Stimulated activated CD8-positive, alpha-beta memory T cell treated with anti-CD3 and anti-CD28 coated beads, Interleukin-7, amount 100 ng/mL, for 4 hours (primary cell): ENCODE measurements around the gene FERMT2.
"Not testable (repeated sequence)": the region's sequence is repeated elsewhere in the genome, so short reads cannot be mapped to it uniquely, and the experiment has no call there.

Experiments
- DNase-seq, 2 donors: peaks; one replicate each; pipeline ENCODE4 v3.0.0-alpha.2; 2020; ENCODE audit warnings: low read depth in 2 of 2

FERMT2 gene

DNA sequence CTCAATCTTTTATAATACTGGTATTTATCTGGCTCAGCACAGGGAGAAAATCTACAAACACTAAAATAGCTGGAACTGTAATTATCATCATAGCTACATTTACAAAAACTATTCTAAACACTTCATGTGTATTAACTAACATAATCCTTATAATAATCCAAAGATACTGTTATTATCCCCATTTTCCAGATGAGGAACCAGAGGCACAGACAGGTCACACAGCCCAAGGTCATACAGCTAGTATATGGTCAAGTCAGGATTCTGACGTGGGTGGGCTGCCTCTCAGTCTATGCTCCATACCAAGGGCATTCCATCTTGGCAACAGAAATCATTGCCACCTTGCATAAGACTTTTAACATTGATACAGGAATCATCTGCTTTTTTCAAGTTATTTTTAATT, 11.4 kb downstream of the FERMT2 start:
- no peak for DNase-seq

DNA sequence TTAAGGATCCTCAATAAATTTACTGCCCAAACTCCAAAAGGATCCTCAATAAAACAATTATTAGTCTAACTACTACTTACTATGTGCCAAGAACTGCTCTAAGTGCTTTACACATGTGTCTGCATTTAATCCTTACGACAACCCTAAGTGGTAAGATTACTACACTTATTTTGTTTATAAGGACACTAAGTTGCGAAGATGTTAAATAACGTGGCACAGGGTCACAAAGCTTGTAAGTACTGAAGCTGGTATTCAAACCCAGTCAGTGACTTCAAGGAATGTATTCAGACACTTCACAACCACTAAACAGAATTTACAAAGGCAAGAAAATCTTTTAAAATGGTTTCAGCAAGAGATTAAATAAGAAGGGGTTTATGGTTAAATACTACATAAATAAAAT, 13.0 kb downstream of the FERMT2 start:
- DNase-seq = no peak

DNA sequence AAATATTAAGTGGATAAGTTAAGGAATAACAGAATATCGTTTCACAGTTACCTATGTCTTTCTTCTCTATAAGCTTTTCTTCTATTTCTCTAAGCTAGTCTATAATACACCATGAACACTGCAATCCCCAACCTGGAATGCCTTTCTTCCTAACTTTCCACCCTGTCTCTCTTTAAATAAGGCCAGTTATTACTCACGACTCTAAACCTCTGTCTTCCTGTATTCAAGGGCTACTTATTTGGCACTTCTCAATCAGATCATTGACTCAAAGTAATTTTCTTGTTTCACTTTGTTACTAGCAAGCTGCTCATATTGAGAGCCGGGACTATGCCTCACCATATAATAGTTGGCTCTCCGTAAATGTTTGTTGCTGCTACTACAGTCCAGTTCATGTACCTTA, 13.5 kb downstream of the FERMT2 start:
- no peak for DNase-seq

DNA sequence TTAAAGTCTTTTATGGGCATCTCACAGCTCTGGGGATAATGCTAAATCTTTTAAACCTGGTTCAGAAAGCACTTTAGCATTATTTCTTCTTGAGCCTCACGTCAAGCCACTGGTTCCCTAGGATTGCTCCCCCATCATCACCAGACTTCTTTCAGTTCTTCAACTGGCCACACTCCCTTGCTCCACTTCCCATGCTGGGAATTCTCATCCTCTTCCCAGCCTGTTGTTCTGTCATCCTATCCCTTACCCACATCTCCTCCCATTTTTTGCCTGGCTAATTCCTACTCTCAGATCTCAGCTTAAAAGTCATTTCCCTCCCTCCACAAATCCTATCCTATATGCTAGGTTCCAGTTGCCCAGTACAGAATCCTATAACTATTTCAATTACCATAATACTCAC, 14.4 kb downstream of the FERMT2 start:
- no peak for DNase-seq

DNA sequence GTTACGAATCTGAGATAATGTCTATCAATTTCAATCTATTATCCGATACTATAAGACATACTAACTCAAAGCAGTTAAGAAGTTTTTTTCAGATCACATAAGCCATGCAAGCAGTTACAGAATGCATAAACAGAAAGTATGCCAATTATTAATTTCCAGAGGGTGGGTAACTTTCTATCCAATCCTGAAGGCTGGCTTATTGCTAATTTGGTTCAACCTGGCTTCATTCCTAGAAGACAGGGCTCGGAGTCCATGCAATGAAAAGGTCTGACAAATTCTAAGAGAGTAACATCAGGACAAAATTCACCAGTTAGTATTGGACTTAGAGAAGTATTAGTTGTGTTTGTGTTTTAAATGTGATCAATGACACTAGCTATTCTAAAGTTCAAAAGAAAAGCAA, 15.0 kb downstream of the FERMT2 start:
- no peak for DNase-seq

DNA sequence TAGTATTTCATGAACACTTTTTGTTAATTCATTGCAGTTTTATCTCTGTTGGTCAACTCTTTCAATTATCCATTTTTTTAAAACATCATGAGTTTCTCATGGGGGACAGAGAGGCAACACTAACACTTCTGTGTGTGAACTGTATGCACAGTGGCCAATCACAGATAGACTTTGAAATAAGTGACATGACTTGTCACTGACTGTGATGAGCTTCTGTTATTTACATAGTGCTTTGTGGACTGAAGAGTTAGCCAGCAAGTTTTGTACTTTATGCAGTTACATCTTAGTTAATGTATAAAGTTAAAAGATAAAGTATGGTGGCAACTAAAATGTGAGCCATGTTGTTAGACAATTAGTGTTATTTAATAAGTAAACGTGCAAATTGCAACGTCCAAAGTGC, 16.1 kb downstream of the FERMT2 start:
- DNase-seq = no peak

DNA sequence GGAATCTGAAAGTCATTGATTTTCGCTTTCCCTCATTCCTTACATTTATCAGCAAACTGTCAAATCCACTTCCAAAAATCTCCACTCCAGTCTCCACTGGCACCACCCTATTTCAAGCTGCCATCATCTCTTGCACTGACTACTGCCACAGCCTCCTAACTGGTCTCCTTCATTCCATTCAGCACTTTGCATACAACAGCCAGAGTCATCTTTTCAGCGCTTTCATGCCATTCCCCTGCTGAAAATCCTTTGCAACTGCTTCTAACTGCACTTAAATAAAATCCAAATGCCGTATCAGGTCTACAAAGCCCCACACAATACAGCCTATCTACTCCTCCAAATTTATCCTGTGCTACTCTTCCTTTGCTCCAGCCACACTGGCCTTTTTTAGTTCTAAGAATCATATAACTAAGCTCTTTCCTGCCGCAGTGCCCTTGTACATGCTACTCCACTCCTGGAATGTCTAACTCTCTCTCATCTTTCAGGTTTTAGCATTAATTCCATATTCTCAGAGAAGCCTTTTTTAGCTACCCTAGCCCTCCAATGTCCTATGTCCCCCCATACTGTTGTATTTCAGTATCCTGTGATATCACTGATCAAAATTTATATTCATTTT, 21.6 kb downstream of the FERMT2 start:
- DNase-seq = no peak

DNA sequence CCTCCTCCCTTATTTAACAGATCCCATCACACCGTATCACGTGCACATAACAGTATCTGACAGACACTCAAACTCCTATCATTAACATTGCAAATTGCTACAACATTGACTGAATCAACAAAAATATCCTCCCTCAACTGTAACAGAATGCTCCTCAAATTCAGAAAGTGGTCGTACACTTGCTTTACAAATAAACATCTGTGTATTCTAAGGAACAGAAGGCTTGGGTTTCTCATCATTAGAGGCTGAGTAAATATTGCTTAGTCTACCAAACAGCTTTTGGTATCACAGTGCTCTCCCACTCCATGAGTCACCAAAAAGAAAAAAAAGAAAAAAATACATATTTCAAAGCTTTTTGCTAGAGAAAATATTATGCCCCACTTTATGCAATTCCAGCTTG, 23.9 kb downstream of the FERMT2 start:
- no peak for DNase-seq

DNA sequence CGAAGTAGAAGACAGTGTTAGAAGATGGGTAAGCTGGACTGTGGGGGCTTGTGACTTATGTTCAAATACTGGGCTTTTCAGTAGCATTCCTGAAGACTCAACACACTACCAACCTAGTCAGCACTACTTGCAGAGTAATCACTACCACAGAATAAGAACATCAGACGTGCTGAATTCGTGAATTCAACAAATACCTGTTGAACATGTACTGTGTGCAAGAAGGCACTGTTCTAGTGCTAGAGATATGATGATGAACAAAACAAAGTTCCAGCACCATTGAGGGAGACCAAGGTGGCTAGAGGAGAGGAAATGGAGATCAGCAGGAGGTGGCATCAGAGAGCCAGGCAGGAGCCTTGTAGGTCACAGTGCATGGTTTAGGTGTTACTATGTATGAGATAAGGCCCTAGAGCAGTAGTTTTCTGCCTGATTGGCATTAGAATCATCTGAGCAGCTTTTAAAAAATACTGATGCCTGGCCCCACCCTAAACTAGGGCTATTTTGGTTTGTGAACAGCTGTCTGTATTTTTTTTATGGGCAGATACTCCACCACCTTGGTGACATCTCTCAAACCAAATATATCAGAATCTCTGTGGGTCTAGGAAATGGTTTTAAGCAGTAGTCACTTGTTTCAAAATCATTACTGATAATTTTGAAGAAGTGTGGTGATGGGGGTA, 26.8 kb downstream of the FERMT2 start:
- no peak for DNase-seq

DNA sequence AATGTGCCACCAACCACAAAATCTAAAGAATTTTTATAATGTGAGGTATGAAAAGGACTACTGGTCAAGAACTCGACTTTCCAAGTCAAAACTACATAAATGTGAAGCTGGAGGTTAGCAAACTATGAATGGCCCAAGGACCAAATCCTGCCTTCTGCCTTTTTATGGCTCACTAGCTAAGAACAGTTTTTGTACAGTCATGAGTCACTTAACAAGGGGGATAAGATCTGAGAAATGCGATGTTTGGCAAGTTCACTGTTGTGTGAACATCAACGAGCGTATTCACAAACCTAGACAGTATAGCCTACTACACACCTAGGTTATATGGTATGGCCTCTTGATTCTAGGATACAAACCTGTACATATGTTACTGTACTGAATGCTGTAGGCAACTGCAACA, 28.2 kb downstream of the FERMT2 start:
- no peak for DNase-seq

DNA sequence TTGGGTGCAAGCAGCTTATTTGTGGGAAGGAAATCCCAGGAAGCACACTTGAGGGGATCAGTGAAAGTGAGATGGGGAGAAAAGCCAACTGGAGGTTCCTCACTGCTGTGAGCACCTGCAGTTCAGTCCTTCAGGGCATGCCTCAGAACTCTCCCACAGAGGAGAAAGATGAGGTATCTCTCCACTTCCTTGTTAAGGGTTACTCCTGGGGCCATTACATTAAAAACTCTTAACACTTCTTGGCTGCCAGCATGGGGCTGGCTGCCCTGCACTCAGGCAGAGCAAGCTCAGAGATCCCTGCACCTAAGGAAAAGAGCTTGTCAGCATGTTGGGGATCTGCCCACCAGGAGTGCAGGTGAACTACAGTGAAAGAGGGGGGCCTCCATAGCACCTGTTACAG, 28.8 kb downstream of the FERMT2 start:
- DNase-seq = no peak

DNA sequence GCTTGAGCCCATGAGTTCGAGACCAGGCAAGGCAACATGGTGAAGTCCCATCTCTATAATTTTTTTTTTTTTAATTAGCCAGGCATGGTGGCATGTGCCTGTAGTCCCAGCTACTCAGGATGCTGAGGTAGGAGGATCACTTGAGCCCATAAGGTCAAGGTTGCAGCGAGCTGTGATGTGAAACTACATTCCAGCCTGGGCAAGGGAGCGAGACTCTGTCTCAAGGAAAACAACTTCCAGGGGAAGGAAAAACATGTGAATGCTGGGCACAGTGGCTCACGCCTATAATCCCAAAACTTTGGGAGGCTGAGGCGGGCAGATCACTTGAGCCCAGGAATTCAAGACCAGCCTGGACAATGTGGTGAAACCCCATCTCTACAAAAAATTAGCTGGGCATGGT, 30.4 kb downstream of the FERMT2 start:
- DNase-seq = not testable (repeated sequence)

DNA sequence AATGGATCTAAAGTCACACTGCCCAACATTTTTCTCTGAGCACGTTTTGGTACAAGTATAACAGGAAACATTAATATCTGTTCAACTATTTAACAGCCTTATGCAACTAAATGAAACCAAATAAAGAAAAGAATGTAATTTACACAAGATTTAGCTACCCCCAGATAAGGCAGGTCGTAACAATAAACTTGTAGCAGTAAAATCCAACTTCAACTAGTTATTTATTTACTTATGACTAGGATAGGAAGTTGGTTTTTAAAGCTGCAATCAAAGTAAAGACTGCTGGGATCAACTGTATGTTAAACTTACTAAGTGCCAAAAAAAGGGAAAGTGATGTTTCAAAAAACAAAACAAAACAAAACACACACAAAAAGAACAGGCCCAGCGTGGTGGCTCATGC, 30.9 kb downstream of the FERMT2 start:
- no peak for DNase-seq

DNA sequence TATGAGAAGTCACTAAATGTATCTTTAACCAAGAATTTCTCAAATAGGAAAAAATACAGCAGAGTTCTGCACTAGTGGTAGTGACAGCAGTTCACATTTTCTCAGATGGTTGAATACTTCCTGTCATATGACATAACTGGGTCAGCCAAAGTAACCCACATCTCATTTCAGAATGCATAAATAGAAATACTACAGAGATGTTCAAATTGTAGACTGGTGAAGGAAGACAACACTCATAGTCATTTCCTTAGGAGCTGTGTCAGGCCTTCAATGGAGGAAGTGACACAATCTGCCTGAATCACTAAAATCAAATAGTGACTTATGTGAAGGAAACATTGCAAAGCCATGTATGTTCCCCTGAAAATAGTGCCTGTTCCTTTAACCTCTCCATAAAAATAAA, 32.4 kb downstream of the FERMT2 start:
- peak in 1 of 2 donors; percentile 17 for DNase-seq

DNA sequence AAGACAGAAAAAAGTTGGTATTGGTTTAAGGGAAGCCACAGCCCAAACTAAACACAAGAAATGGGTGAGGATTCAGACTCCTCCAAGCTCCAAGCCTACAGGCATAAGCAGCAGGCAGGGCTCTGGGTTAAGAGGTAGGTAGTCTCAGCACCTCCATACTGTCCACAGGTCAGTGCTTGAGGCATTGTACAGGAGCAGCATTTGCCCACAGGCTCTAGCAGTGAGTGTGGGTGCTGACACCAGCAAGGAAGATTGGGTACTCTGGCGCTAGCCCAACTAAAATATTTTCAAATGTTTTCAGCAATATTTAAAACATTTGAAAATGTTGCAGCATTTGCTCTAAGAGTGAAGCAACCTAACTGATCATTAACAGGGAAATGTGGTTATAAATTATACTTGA, 33.1 kb downstream of the FERMT2 start:
- DNase-seq = no peak

DNA sequence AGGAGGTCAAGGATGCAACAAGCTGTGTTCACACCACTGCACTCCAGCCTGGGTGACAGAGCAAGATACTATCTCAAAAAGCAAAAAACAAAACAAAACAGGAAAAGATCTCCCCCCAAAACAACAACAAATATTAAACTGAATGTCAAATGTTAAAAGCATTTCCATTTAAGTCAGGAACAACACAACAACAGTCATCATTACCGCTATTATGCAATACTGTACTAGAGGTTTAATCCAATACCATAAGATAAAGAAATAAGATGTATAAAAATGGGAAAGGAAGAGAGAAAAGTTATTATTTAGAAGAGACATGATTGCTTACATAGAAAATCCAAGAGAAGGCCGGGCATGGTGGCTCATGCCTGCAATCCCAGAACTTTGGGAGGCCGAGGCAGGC, 36.6 kb downstream of the FERMT2 start:
- no peak for DNase-seq

DNA sequence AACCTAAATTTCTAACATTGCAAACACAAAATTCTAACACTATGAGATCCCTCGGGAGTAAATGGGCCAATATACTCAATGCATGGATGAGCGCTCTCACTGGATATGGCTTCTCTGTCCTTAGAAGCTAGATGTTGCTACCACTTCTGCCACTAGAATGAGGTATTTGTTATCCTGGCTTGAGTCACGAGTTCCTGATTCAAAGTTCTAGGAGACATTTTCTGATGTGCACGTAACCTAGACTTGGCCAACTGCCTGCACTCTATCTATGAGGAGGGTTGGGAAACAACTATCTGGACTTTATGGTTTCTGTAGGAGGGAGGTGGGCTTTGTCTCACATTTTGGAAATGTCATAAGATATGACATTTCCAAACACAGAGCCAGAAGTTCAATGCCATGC, 37.6 kb downstream of the FERMT2 start:
- no peak for DNase-seq

DNA sequence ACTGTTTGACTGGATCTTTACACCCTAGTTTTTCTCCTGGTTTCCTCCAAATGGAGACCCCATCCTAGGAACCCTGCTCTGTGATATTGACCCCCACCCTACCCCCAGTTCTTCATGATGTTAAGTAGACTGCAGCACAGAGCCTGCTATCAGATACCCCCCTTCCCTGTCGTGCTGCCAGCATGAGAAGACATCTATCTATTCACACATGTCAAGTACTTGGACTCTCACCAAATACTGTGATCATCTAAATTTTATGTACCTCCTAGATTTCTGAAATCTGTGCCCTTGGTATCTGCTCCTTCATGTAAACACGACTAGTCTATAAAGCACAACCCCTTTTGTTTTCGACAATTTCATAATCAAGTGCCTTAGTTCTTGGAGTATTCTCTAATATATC, 38.9 kb downstream of the FERMT2 start:
- no peak for DNase-seq

DNA sequence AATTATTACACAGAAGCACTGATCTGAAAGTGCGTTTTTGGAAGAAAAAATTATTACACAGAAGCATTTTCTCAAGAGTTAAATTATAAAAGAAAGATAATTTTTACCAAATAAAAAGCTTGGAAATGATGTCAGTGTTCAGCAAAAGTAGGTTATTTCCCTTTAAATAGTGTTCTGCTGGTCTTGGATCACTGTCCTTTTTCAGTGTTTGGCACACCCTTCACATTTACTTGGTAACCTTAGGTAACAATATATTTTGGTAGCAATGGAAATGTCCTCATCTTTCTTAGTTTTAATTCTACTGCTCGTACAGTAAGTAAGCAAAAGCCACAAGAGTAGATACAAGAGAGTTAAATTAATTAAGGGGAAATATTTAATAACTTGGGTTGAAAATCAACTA, 40.3 kb downstream of the FERMT2 start:
- no peak for DNase-seq

DNA sequence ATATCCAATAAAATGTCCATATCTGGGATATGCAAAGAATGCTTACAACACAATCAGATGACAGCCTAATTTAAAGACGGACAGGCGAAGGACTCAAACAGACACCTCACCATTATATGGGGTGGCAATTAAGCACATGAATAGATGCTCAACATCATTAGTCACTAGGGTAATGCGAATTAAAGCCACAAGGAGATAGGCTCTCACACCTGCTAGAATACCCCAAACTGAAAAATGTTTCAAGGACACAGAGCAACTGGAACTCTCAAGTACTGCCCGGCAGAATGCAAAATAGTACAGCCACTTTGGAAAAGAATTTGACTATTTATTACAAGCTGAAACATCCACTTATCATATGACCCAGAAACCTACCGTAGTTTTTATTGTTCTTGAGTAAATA, 42.9 kb downstream of the FERMT2 start:
- DNase-seq = no peak

DNA sequence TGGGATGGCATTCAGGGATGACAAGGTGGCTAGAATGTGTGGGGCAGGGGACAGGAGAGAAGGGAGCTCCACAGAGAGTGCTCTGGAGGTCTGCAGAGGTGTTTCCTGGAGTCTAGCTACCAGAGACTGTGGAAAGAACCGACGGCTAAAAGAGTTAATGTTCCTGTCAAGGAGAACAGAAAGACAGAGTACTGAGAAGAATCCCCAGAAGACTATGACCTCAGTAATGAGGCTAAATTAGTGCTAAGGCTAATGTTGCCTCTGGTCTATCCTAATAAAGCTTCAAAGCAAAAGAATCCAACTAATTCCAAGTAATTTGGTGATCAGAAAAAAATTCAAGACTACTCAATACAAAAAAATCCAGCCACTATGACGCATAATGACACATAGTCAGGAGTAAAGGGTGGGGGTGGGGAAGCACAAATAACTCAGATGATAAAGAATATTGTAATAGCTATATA, 44.7 kb downstream of the FERMT2 start:
- no peak for DNase-seq

DNA sequence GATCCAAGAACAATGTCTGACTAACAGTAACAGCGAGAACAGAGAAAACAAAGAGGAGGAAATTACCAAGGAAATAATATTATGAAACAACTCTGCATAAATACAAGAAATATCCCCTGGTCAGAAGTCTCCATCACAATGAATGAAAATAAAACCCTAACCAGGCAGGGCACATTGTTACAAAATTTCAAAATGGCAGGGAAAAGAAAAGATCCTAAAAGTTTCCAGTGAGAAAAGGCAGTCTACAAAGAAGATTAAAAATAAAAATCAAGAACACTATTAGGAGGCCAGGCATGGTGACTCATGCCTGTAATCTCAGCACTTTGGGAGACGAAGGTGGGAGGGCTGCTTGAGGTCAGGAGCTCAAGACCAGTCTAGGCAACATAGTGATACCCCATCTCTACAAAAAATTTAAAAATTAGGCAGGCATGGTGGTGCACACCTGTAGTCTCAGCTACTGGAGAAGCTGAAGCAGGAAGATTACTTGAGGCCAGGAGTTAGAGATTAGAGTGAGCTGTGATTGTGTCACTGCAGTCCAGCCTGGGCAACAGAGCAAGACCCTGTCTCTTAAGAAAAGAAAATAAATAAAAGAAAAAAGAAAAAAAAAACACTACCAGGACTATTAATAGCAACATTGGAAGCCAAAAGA, 47.8 kb downstream of the FERMT2 start:
- no peak for DNase-seq

DNA sequence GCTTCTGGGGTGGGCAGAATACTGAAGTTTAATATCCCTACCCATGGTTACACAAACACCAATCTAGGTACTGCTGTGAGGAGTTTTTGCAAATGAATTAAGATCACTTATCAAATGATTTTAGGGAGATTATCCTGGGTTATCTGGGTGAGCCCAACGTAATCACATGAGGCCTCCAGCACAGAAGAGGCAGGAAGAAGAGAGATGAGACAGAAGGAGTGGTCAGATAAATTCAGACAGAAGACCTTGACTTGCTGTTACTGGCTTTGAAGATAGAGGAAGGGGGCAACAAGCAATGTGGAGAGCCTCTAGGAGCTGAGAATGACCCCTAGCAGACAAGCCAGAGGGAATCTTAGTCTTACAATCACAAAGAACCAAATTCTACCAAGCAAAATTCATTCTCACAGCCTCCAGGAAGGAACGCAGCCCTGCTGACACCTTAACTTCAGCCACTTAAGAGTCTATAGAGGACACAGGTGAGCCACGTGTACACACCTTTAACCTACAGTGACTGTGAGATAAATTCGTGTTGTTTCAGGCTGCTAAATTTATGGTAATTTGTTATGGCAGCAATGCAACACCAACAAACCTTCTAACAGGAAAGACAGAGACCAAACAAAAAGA, 49.4 kb downstream of the FERMT2 start:
- no peak for DNase-seq
